Fibroblast of skin of abdomen (primary cell): ENCODE results near the gene TMEM179B.
A peak's percentile ranks its signal among the peaks of the same experiment; 100 is the strongest.
"Not testable (repeated sequence)": the region's sequence is repeated elsewhere in the genome, so short reads cannot be mapped to it uniquely, and the experiment has no call there.

Source experiments
- DNase-seq: peaks from one replicate; pipeline ENCODE4 v3.0.0-alpha.2; 2013

TMEM179B gene

GRCh38 chr11:62789576-62789975 is 2.4 kb downstream of the TMEM179B start:
- DNase-seq = no peak

DNA sequence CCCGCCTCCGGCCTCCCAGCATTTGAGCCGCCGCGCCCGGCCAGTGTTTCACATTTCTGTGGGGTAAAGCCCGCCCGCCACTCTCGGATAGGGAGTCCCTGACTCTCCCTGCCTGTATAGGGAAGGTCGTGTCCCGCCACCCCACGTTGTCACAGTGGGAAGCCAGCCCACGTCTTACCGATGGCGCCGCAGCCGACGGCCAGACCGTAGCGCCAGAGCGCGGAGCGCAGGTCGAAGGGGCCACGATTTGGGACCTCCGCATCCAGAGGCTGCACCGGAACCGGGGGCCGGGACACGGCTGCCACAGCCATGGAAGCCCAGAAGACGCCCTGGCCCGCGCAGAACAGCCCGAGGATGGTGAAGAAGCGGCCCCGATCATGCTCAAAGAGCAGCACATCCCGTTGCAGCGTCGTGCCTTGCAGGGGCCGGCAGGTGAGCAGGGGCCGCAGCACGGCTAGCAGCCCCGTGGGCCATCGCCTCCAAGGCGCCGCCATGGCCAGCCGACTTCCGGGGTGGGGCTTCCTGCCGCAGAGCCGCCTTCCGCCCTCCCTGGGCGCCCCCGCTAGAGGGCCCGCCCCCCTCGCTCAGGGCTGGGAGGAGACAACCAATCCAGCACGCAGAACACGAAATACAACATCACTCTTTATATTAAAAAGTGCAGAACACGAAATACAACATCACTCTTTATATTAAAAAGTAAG is 4.4 kb downstream of the TMEM179B start, which contains the start of gene TMEM223:
Gene TMEM223, minus strand, starts transcription at position 506 of the 701 bp plus-strand sequence. Its CDS starts 12 bp downstream, at position 494.
- peak; percentile 80 for DNase-seq

DNA sequence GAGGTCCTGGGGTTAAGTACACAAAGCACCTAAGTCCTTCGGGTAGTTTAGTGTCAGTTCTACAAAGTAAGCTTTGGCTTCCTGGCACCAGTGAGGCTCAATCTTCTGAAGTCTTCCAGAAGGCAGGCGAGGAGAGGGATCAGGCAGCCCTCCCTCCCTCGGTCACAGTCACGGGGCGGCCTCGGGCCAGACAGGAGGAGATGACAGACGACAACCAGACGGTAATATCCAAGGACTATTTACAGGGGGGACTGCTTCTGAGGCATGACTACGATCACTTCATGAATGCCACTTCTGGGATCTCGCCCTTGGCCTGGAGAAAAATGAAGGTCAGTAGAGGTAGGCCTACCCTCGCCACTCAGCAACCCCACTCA is 5.0 kb downstream of the TMEM179B start:
- DNase-seq = no peak

DNA sequence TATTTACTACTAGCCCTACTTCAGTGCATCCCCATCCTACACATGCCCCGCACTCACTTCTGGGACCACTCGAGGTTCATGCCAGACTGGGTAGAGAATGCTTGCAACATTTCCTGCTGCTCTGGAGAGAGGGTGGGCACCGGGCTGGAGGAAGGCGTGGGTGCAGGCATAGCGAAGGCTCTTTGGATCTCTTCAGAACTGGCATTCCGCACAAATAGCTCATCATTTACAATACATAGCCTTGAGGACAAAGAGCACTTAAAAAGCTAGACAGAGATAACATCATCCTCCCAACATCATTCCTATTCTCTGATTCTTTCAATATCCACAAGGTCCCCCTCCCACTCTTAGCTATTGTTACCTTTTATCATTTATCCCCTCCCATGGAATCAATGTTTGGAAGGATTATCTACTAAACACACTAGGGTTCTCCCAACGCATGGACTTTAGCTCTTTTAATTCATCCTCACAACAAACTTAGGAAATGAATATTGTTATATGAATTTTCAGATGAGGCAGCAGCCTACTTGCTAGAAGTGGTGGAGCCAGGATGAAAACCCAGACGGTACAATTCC is 7.1 kb downstream of the TMEM179B start:
- no peak for DNase-seq

- no peak for DNase-seq
Measured at GRCh38 chr11:62796281-62796680, 9.1 kb downstream of the TMEM179B start.

GRCh38 chr11:62799486-62799885 is 12.3 kb downstream of the TMEM179B start:
- no peak for DNase-seq

- no peak for DNase-seq
Measured at GRCh38 chr11:62801071-62801470, 13.9 kb downstream of the TMEM179B start.

GRCh38 chr11:62804310-62805075 is 17.3 kb downstream of the TMEM179B start:
- DNase-seq = peak; percentile 27

DNA sequence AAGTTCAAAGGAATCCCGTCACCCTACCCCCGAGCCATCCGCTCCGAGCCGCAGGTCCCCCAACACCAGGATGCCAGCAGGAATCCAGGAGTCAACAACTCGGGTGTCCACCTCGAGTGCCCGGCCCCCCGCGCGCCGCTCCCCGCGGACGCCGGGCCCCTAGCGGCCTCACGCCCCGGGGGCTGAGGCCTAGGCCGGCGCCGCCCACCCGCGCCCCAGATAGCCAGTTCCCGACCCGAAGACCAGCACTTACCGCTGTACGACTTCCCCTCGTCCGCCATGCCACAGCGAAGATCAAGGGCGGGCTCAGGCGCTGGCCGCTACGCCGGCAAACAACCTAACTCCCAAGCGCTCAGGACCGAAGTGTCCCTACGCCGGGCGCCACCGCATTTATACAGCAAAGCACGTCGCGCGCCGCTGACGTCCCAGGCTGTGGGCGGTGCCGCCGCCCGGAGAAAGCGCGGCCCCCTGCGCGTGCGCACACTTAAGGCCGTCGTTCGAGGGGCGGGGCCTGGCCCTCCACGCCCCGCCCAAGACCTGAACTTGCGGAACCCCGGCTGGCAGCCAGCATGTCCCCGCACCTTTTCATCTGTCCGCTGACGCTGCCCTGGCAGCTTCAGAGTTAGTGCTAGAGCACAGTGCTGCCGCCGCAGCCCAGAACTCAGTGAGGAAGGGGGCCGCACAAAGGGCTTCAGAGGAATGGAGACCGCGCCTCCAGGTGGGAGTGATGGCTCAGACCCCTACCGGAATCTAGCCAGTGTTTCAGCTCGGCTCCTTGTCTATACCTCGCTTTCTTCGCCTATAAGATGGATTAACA is 18.1 kb downstream of the TMEM179B start, which contains the start of gene NXF1:
Gene NXF1, minus strand, starts transcription at position 365 of the 817 bp plus-strand sequence. Its CDS starts 84 bp downstream, at position 281.
- peak; percentile 92 for DNase-seq

- DNase-seq = no peak
Measured at GRCh38 chr11:62805961-62806441, 18.8 kb downstream of the TMEM179B start.

- peak; percentile 6 for DNase-seq
Measured at GRCh38 chr11:62806611-62807121, 19.5 kb downstream of the TMEM179B start.

- DNase-seq = no peak
Measured at GRCh38 chr11:62810748-62811147, 23.5 kb downstream of the TMEM179B start.

DNA sequence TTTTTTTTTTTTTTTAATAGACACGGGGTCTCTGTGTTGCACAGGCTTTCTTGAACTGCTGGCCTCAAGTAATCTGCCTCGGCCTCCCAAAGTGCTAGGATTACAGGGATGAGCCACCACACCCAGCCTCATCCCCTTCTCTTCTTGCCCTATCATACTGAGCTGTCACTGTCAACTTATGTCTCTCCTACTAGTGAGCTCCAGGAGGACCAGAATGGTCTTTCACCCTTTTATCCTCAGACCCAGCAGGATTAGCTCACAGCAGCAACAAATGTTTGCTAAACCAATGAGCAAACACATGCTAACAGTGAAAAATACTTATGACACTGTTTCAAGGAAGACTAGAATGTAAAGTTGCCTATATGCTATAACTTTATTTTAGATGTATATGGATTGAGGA is 24.5 kb downstream of the TMEM179B start:
- DNase-seq = no peak

DNA sequence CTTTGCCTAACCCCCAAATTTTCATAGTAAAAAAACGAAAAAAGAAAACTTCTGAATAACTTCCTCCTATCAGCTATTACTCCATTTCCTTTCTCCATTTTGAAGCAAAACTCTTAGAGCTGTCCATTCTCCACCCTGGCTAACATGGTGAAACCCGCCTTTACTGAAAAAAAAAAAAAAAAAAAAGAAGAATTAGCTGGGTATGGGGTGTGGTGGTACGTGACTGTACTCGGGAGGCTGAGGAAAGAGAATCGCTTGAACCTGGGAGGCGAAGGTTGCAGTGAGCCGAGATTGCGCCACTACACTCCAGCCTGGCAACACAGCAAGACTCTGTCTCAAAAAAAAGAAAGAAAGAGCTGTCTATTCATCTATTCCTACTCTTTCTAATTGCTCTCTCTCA is 29.4 kb downstream of the TMEM179B start:
- no peak for DNase-seq

DNA sequence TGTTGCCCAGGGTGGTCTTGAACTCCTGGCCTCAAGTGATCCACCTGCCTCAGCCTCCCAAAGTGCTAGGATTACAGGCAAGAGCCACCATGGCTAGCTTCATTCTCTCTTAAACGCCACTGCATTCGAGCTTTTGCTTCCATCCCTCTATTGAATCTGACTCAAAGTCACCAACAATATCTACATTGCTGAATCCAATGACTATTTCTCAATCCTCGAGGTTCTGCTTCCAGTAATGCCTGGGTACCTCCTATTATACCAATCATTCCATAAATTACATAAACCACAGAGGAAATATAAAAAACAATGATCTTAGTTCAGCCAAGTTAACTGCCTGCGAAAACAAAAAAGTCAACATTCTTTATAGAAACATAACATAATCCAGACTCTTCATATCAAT is 29.9 kb downstream of the TMEM179B start:
- no peak for DNase-seq

DNA sequence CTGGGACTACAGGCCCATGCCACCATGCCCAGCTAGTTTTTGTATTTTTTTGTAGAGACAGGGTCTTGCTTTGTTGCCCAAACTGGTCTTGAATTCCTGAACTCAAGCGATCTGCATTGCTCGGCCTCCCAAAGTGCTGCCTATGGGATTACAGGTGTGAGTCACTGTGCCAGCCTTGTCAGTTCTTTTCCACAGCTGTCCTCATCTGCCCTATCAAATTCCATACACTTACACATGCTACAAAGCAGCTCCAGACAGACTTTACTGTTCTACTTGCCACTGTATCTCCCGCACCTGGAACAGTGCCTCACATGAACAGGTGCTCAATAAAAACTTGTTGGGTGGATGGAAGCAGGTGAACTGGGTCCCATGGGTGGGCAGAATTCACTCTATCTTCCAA is 36.5 kb downstream of the TMEM179B start:
- no peak for DNase-seq

GRCh38 chr11:62828130-62828529 is 40.9 kb downstream of the TMEM179B start:
- not testable (repeated sequence) for DNase-seq

- DNase-seq = peak; percentile 37
Measured at GRCh38 chr11:62830904-62831519, 43.8 kb downstream of the TMEM179B start.

DNA sequence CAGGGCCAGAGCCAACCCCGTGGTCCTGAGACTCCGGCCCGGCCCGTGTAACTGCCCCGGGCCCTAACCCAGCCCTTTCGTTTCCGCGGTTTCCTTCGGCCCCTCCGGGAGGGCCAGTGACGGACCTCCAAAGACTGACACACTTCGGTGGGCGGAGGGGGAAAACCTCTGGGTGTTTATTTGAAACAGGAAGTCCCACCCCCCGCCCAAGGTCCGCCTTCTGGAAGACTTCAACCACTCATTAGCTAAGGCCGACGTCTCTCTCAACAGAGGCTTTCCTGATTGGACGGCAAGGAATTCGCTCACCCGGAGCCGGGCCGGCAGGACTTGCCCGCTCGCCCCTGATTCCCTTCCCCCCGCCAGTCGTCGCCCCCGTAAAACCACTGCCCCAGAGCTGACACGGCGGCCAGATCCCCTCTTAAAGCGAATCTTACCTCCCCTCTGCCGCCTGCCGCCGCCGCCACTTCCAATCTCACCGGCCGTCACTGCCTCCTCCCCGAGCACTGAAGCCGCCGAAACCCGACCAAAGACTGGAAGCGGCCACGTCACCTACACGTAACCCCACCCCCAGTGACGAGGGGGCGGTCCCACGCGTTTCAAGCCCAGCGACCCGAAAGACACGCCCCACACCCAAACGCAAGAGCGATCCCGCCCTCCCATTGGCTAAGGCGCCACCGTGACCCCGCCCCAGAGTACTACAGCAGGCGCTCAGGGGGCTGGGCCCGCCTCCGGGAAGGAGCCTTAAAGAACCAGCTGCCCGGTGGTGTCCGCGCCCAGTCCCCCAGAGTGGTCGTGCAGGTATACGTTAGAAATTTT is 44.5 kb downstream of the TMEM179B start, which contains the start of gene STX5:
Gene STX5, minus strand, starts transcription at position 532 of the 816 bp plus-strand sequence. CDS start 808 bp downstream, outside the sequence.
- DNase-seq = peak; percentile 98
